Fibroblast of lung (primary cell): ENCODE measurements around the gene IFIT2. TPM values are rescaled to one million over a fixed set of nuclear protein-coding genes. Genes with fewer than 3 reads are reported as not detected.

Experiments used
- DNase-seq, 2 donors: peaks; one replicate each; pipeline versions ENCODE4 v3.0.0 to v3.0.0-alpha.2; 2010; ENCODE audit warnings: low read depth in 2 of 2
- H2AFZ ChIP-seq: 2 replicates; pipeline ENCODE4 v1.5.1; 2012; ENCODE audit warnings: low read length, control low read depth, inconsistent platforms
- H3K27ac ChIP-seq: 2 replicates; pipeline ENCODE4 v1.5.1; 2011; ENCODE audit warnings: low read length, control low read depth; ENCODE audit not compliant: insufficient read depth
- H3K27me3 ChIP-seq: 2 replicates; pipeline ENCODE4 v1.5.1; 2011; ENCODE audit warnings: mild to moderate bottlenecking, low read length; ENCODE audit not compliant: control insufficient read depth, insufficient read depth
- H3K36me3 ChIP-seq: 2 replicates; pipeline ENCODE4 v1.5.1; 2011; ENCODE audit warnings: low read length; ENCODE audit not compliant: control insufficient read depth, insufficient read depth
- H3K4me1 ChIP-seq: 2 replicates; pipeline ENCODE4 v1.5.1; 2011; ENCODE audit warnings: low read length; ENCODE audit not compliant: control insufficient read depth, insufficient read depth; ENCODE audit errors: extremely low read depth
- H3K4me2 ChIP-seq: 2 replicates; pipeline ENCODE4 v1.5.1; 2011; ENCODE audit warnings: low read length, control low read depth; ENCODE audit not compliant: insufficient read depth; ENCODE audit errors: extremely low read depth
- H3K4me3 ChIP-seq, 4 experiments: fragments of 200-600 bp in 1 of 4; sonication (generic) in 1 of 4; replicated peaks in 1 of 4; 2 replicates each; pipeline ENCODE4 v1.5.1; 2011 to 2016; ENCODE audit warnings: low read length in 4 of 4, low read depth in 3 of 4, mild to moderate bottlenecking in 3 of 4, control low read depth in 2 of 4, inconsistent platforms in 1 of 4, mixed read lengths in 1 of 4; ENCODE audit not compliant: insufficient read depth in 1 of 4; ENCODE audit errors: control extremely low read depth in 1 of 4
- H3K79me2 ChIP-seq: 2 replicates; pipeline ENCODE4 v1.5.1; 2012; ENCODE audit warnings: mild to moderate bottlenecking, low read length, inconsistent platforms; ENCODE audit not compliant: control insufficient read depth, insufficient read depth
- H3K9ac ChIP-seq: 2 replicates; pipeline ENCODE4 v1.5.1; 2011; ENCODE audit warnings: mild to moderate bottlenecking, low read length, control low read depth; ENCODE audit not compliant: insufficient read depth
- H3K9me3 ChIP-seq: 2 replicates; pipeline ENCODE4 v1.5.1; 2012; ENCODE audit warnings: low read depth, low read length; ENCODE audit not compliant: control insufficient read depth, insufficient read depth
- H4K20me1 ChIP-seq: 2 replicates; pipeline ENCODE4 v1.5.1; 2011; ENCODE audit warnings: low read length; ENCODE audit not compliant: control insufficient read depth, insufficient read depth; ENCODE audit errors: extremely low read depth
- CTCF ChIP-seq, 2 donors: IDR thresholded peaks in 1 of 2; conservative IDR thresholded peaks in 1 of 2; 1 replicate in 1 of 2; 2 replicates in 1 of 2; pipeline ENCODE4 v1.5.1; 2011 to 2012; ENCODE audit warnings: low read length in 2 of 2, control low read depth in 1 of 2, inconsistent platforms in 1 of 2, low read depth in 1 of 2, mild to moderate bottlenecking in 1 of 2
- EZH2 ChIP-seq: IDR thresholded peaks from 2 replicates; pipeline ENCODE4 v1.5.1; 2012; ENCODE audit warnings: low read length, control low read depth, mild to moderate bottlenecking; ENCODE audit errors: missing control alignments
- polyA plus RNA-seq, 2 donors: library from polyadenylated mRNA; depleted of rRNA in 1 of 2; stranded (reverse) in 1 of 2; unstranded in 1 of 2; fragments of >200 nt; gene quantifications; 2 replicates each; pipeline ENCODE4 v1.2.1, GENCODE V29; 2011 to 2012; ENCODE audit warnings: missing spikeins in 1 of 2
- total RNA-seq: library from RNA; depleted of rRNA; stranded (reverse); fragments of >200 nt; gene quantifications from 2 replicates; pipeline ENCODE4 v1.2.1, GENCODE V29; 2014

IFIT2 gene
- total and polyA plus RNA-seq, 2 donors (not counting 1 experiment from before 2014, with no cell fraction given) = 12.1 to 21.6 TPM

- Histone ChIP-seq H3K4me2 (no peak overlapping the region), H3K79me2 (no peaks in the 10 kb centered on the region), H3K9ac (no peak overlapping the region), H3K27me3 (no peaks in the 10 kb centered on the region), H2AFZ (no peak overlapping the region), H3K4me1 (peaks cover 19% of the 10 kb centered on the region), H3K9me3 (no peaks in the 10 kb centered on the region), H3K36me3 (no peaks in the 10 kb centered on the region), H3K27ac (peak overlapping the region; percentile 17), H4K20me1 (no peaks in the 10 kb centered on the region), H3K4me3 (no peak overlapping the region)
- no peak for TF ChIP-seq CTCF (conservative IDR thresholded peaks at IDR 0.05 in 1 of 2, IDR thresholded peaks at IDR 0.05 in 1 of 2; ENCODE audit: low read depth in 1 of 2, low read length in 2 of 2)
- no peak for TF ChIP-seq EZH2
- DNase-seq = no peak
Measured at GRCh38 chr10:89275383-89275782, 26.5 kb upstream of the IFIT2 start.

GRCh38 chr10:89278034-89278535, 23.8 kb upstream of the IFIT2 start:
- H3K4me3 ChIP-seq = no peak overlapping the region
- peak overlapping the region; percentile 80 for H3K27ac ChIP-seq
- no peaks in the 10 kb centered on the region for H4K20me1 ChIP-seq

GRCh38 chr10:89278900-89279392, 22.9 kb upstream of the IFIT2 start:
- TF ChIP-seq CTCF (conservative IDR thresholded peaks at IDR 0.05 in 1 of 2, IDR thresholded peaks at IDR 0.05 in 1 of 2; ENCODE audit: low read depth in 1 of 2, low read length in 2 of 2) = no peak
- TF ChIP-seq EZH2 = no peak
- no peaks in the 10 kb centered on the region for H4K20me1 ChIP-seq
- H3K79me2 ChIP-seq = no peaks in the 10 kb centered on the region
- H3K9ac ChIP-seq = no peak overlapping the region
- no peaks in the 10 kb centered on the region for H3K36me3 ChIP-seq
- H3K9me3 ChIP-seq = no peaks in the 10 kb centered on the region
- no peak overlapping the region for H3K4me3 ChIP-seq
- no peaks in the 10 kb centered on the region for H3K27me3 ChIP-seq
- no peak overlapping the region for H2AFZ ChIP-seq
- DNase-seq = no peak
- H3K4me1 ChIP-seq = peaks cover 28% of the 10 kb centered on the region
- H3K27ac ChIP-seq = peak overlapping the region; percentile 46
- no peak overlapping the region for H3K4me2 ChIP-seq

More at GRCh38 chr10:89278034-89278535, 23.8 kb upstream of the IFIT2 start:
- H3K27me3 ChIP-seq = no peaks in the 10 kb centered on the region
- peaks cover 28% of the 10 kb centered on the region for H3K4me1 ChIP-seq
- H3K9ac ChIP-seq = peak overlapping the region; percentile 39
- H2AFZ ChIP-seq = no peak overlapping the region
- peak overlapping the region; percentile 70 for H3K4me2 ChIP-seq
- no peak for TF ChIP-seq CTCF (conservative IDR thresholded peaks at IDR 0.05 in 1 of 2, IDR thresholded peaks at IDR 0.05 in 1 of 2; ENCODE audit: low read depth in 1 of 2, low read length in 2 of 2)
- no peak for TF ChIP-seq EZH2
- H3K79me2 ChIP-seq = no peaks in the 10 kb centered on the region
- H3K36me3 ChIP-seq = no peaks in the 10 kb centered on the region
- H3K9me3 ChIP-seq = no peaks in the 10 kb centered on the region
- DNase-seq = peak; percentile 97
